SKM-1 treated with dmso at 0.1 percent for 144 hours (cell line): ENCODE measurements around the gene CNOT1.
"Not testable (repeated sequence)": the region's sequence is repeated elsewhere in the genome, so short reads cannot be mapped to it uniquely, and the experiment has no call there.

Experiments used
- DNase-seq: peaks from one replicate; lab custom pipeline; 2025; ENCODE audit not compliant: unreplicated experiment; lab: John Stamatoyannopoulos, UW

The CNOT1 gene

GRCh38 chr16:58629733-58630640 is at the start of gene CNOT1:
TSS of gene CNOT1 (minus strand) at chr16:58629826. CDS start at chr16:58599337, 30,489 bp downstream.
- peak; percentile 99 for DNase-seq

- DNase-seq = no peak
Observed at GRCh38 chr16:58678716-58679115, 49.1 kb upstream of the CNOT1 start.

- DNase-seq = no peak
Observed at GRCh38 chr16:58678269-58678668, 48.6 kb upstream of the CNOT1 start.

- no peak for DNase-seq
Observed at GRCh38 chr16:58670946-58671583, 41.4 kb upstream of the CNOT1 start.

- DNase-seq = no peak
Observed at GRCh38 chr16:58670177-58670576, 40.6 kb upstream of the CNOT1 start.

- no peak for DNase-seq
Observed at GRCh38 chr16:58665200-58665599, 35.6 kb upstream of the CNOT1 start.

- peak; percentile 85 for DNase-seq
Observed at GRCh38 chr16:58661199-58661830, 31.7 kb upstream of the CNOT1 start.

GRCh38 chr16:58659911-58660310 is 30.3 kb upstream of the CNOT1 start:
- DNase-seq = not testable (repeated sequence)

- peak; percentile 74 for DNase-seq
Observed at GRCh38 chr16:58658796-58659211, 29.2 kb upstream of the CNOT1 start.

GRCh38 chr16:58656899-58657298 is 27.3 kb upstream of the CNOT1 start:
- no peak for DNase-seq

- no peak for DNase-seq
Observed at GRCh38 chr16:58655215-58655596, 25.6 kb upstream of the CNOT1 start.

GRCh38 chr16:58654560-58655214 is 25.1 kb upstream of the CNOT1 start:
- DNase-seq = no peak

- DNase-seq = no peak
Observed at GRCh38 chr16:58652741-58653140, 23.1 kb upstream of the CNOT1 start.

GRCh38 chr16:58651965-58652348 is 22.3 kb upstream of the CNOT1 start:
- no peak for DNase-seq

- DNase-seq = no peak
Observed at GRCh38 chr16:58649707-58650106, 20.1 kb upstream of the CNOT1 start.

- DNase-seq = no peak
Observed at GRCh38 chr16:58647107-58647506, 17.5 kb upstream of the CNOT1 start.

GRCh38 chr16:58644765-58645487 is 15.3 kb upstream of the CNOT1 start:
- no peak for DNase-seq

GRCh38 chr16:58644108-58644507 is 14.5 kb upstream of the CNOT1 start:
- no peak for DNase-seq

- DNase-seq = no peak
Observed at GRCh38 chr16:58640949-58641348, 11.3 kb upstream of the CNOT1 start.

- DNase-seq = no peak
Observed at GRCh38 chr16:58639836-58640235, 10.2 kb upstream of the CNOT1 start.

- DNase-seq = no peak
Observed at GRCh38 chr16:58639230-58639629, 9.6 kb upstream of the CNOT1 start.
